Measurements from ENCODE around the gene CD109.

GRCh38 chr6:73746787-73747186 is 50.8 kb downstream of the CD109 start:
- TF ChIP-seq CTCF (IDR thresholded peaks at IDR 0.05) (no peak), POLR2A (IDR thresholded peaks at IDR 0.05) (no peak)

Data from adrenal gland (tissue), 5 donors.